Activated CD8-positive, alpha-beta T cell treated with anti-CD3 and anti-CD28 coated beads for 36 hours (primary cell): Measurements from ENCODE around the gene SCAF4. TPM values are rescaled to one million over a fixed set of nuclear protein-coding genes. Genes with fewer than 3 reads are reported as not detected.

ENCODE experiments used
- ATAC-seq: fragments of 200-7000 bp; cut with Tn5 transposase; one replicate; pipeline ENCODE4 v1.10.0; 2021; ENCODE audit warnings: mild to moderate bottlenecking, moderate library complexity
- CTCF ChIA-PET: fragments of 350-600 bp; sonication (Branson Sonifier 250); formaldehyde crosslinking; loops from one replicate; lab custom pipeline; 2021; ENCODE audit warnings: antibody characterized with exemption; lab: Charles Lee
- POLR2A ChIA-PET: fragments of 350-600 bp; sonication (Branson Sonifier 250); formaldehyde crosslinking; loops from one replicate; lab custom pipeline; 2021; ENCODE audit warnings: antibody characterized with exemption; lab: Charles Lee
- DNase-seq: peaks from one replicate; pipeline ENCODE4 v3.0.0-alpha.2; 2020
- H3K27ac Mint-ChIP-seq: one replicate; pipeline ENCODE4 v1.8.0; 2021; ENCODE audit warnings: mild to moderate bottlenecking, mixed read lengths
- H3K27me3 Mint-ChIP-seq: one replicate; pipeline ENCODE4 v1.8.0; 2021; ENCODE audit warnings: mixed read lengths
- H3K36me3 Mint-ChIP-seq: one replicate; pipeline ENCODE4 v1.8.0; 2021; ENCODE audit warnings: low read depth, mixed read lengths
- H3K4me1 Mint-ChIP-seq: one replicate; pipeline ENCODE4 v1.8.0; 2021; ENCODE audit warnings: low read depth, mixed read lengths
- H3K4me3 Mint-ChIP-seq: one replicate; pipeline ENCODE4 v1.8.0; 2021; ENCODE audit warnings: mild to moderate bottlenecking, moderate library complexity, mixed read lengths
- H3K9me3 Mint-ChIP-seq: one replicate; pipeline ENCODE4 v1.8.0; 2021; ENCODE audit warnings: mixed read lengths
- intact Hi-C: fragments of 100-400 bp; cut with micrococcal nuclease; formaldehyde crosslinking; loops from one replicate; pipeline ENCODE4 v1.10.0; 2022
- total RNA-seq, 2 experiments: library from RNA; stranded (reverse); gene quantifications; one replicate each; pipeline ENCODE4 v1.2.3, GENCODE V29; 2021
- TF ChIP-seq, protein P1 (sequence below): fragments of 200-600 bp; IDR thresholded peaks from one replicate; pipeline ENCODE4 v1.8.0; 2022; ENCODE audit warnings: antibody characterized with exemption, mild to moderate bottlenecking

The SCAF4 gene
- total RNA-seq, 2 experiments from 2014 or later, result 48.6 to 49.3 TPM

DNA sequence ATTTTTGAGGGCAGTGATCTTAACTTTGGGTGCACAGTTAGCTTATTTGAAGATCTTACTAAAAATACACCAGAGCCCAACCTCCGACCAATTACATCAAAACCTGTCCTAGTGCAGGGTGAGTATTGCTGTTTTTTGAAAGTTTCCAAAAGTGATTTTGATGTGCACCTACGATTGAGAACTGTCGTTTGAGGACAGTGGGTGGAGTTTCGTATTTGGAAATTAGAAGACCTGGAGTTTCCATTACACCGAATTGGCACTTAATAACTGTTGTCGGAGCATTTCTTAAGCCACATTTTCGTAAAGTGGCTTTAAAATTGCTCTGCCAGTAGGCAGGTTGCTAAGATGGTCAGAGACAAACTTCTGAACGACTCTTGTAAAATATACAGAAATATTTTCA lies 71.3 kb downstream of the SCAF4 start:
- intact Hi-C loops, result no loop called here
- peak overlapping the region; percentile 97 for H3K4me3 Mint-ChIP-seq
- ChIA-PET POLR2A (interaction anchor here (0.7 to 1.2 kb wide), 6 partner anchors 8 to 102 kb away, joined by 3 to 6 read pairs (median 3); no protein-coding TSS in a partner anchor), CTCF (no interaction called here)
- H3K27me3 Mint-ChIP-seq, result no peaks in the 10 kb centered on the region
- no peak for ATAC-seq
- H3K36me3 Mint-ChIP-seq, result peaks cover 47% of the 10 kb centered on the region
- no peak for DNase-seq
- peaks cover 65% of the 10 kb centered on the region for H3K4me1 Mint-ChIP-seq
- peaks cover 2% of the 10 kb centered on the region for H3K9me3 Mint-ChIP-seq
- peak overlapping the region; percentile 95 for H3K27ac Mint-ChIP-seq
- TF ChIP-seq, protein P1, sequence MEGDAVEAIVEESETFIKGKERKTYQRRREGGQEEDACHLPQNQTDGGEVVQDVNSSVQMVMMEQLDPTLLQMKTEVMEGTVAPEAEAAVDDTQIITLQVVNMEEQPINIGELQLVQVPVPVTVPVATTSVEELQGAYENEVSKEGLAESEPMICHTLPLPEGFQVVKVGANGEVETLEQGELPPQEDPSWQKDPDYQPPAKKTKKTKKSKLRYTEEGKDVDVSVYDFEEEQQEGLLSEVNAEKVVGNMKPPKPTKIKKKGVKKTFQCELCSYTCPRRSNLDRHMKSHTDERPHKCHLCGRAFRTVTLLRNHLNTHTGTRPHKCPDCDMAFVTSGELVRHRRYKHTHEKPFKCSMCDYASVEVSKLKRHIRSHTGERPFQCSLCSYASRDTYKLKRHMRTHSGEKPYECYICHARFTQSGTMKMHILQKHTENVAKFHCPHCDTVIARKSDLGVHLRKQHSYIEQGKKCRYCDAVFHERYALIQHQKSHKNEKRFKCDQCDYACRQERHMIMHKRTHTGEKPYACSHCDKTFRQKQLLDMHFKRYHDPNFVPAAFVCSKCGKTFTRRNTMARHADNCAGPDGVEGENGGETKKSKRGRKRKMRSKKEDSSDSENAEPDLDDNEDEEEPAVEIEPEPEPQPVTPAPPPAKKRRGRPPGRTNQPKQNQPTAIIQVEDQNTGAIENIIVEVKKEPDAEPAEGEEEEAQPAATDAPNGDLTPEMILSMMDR, result no peak

DNA sequence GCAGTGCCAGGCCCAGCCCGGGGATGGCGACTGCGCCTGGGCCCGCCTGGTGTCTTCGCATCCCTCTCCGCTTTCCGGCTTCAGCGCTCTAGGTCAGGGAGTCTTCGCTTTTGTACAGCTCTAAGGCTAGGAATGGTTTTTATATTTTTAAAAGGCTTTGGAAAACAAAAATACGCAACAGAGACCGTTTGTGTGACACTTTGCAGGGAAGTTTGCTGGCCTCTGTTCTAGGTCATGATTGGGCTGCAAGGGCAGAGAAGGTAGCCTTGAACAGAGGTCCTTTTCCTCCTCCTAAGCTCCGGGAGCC lies 71.7 kb downstream of the SCAF4 start:
- intact Hi-C loops, result no loop called here

DNA sequence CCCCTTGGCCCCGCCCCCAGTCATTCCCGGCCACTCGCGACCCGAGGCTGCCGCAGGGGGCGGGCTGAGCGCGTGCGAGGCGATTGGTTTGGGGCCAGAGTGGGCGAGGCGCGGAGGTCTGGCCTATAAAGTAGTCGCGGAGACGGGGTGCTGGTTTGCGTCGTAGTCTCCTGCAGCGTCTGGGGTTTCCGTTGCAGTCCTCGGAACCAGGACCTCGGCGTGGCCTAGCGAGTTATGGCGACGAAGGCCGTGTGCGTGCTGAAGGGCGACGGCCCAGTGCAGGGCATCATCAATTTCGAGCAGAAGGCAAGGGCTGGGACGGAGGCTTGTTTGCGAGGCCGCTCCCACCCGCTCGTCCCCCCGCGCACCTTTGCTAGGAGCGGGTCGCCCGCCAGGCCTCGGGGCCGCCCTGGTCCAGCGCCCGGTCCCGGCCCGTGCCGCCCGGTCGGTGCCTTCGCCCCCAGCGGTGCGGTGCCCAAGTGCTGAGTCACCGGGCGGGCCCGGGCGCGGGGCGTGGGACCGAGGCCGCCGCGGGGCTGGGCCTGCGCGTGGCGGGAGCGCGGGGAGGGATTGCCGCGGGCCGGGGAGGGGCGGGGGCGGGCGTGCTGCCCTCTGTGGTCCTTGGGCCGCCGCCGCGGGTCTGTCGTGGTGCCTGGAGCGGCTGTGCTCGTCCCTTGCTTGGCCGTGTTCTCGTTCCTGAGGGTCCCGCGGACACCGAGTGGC lies 72.2 kb downstream of the SCAF4 start, which contains the start of gene SOD1:
SOD1 (plus strand) TSS at position 158 of the 723 bp plus-strand sequence; CDS start at position 235, 77 bp downstream.
- Mint-ChIP-seq H3K27me3 (no peaks in the 10 kb centered on the region), H3K27ac (peak within 1 kb of the TSS; percentile 99), H3K4me3 (peak within 1 kb of the TSS; percentile 97), H3K4me1 (peaks cover 66% of the 10 kb centered on the region), H3K9me3 (peaks cover 2% of the 10 kb centered on the region), H3K36me3 (peaks cover 41% of the 10 kb centered on the region)
- ChIA-PET CTCF (no interaction called here), POLR2A (interaction anchor here (0.8 to 1.2 kb wide), 5 partner anchors 9 to 101 kb away, joined by 3 to 6 read pairs (median 3); no protein-coding TSS in a partner anchor)
- TF ChIP-seq, protein P1, result no peak
- peak; percentile 94 for ATAC-seq
- intact Hi-C loops, result loop anchor here (5.0 kb wide), 1 partner anchor 73 kb away; the partner anchor contains the start of gene SCAF4
- DNase-seq, result peak; percentile 96

More for the DNA sequence above, 71.7 kb downstream of the SCAF4 start:
- H3K9me3 Mint-ChIP-seq, result peaks cover 2% of the 10 kb centered on the region
- POLR2A ChIA-PET, result interaction anchor here (0.7 to 1.2 kb wide), 6 partner anchors 9 to 102 kb away, joined by 3 to 6 read pairs (median 3); no protein-coding TSS in a partner anchor
- peak overlapping the region; percentile 95 for H3K27ac Mint-ChIP-seq
- peaks cover 65% of the 10 kb centered on the region for H3K4me1 Mint-ChIP-seq
- ATAC-seq, result peak; percentile 8
- no peak for DNase-seq
- peaks cover 43% of the 10 kb centered on the region for H3K36me3 Mint-ChIP-seq
- no peaks in the 10 kb centered on the region for H3K27me3 Mint-ChIP-seq
- TF ChIP-seq, protein P1, result no peak
- H3K4me3 Mint-ChIP-seq, result peak overlapping the region; percentile 97
- CTCF ChIA-PET, result no interaction called here

DNA sequence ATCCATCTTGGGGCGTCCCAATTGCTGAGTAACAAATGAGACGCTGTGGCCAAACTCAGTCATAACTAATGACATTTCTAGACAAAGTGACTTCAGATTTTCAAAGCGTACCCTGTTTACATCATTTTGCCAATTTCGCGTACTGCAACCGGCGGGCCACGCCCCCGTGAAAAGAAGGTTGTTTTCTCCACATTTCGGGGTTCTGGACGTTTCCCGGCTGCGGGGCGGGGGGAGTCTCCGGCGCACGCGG lies 72.7 kb downstream of the SCAF4 start:
- intact Hi-C loops, result loop anchor here (5.0 kb wide), 1 partner anchor 73 kb away; the partner anchor contains the start of gene SCAF4
- DNase-seq (no peak), ATAC-seq (peak; percentile 52)
- peak overlapping the region; percentile 99 for H3K27ac Mint-ChIP-seq
- TF ChIP-seq, protein P1, result no peak
- POLR2A ChIA-PET, result no interaction called here
- H3K36me3 Mint-ChIP-seq, result peaks cover 38% of the 10 kb centered on the region
- H3K4me1 Mint-ChIP-seq, result peaks cover 65% of the 10 kb centered on the region
- CTCF ChIA-PET, result no interaction called here
- no peaks in the 10 kb centered on the region for H3K27me3 Mint-ChIP-seq
- peaks cover 2% of the 10 kb centered on the region for H3K9me3 Mint-ChIP-seq
- peak overlapping the region; percentile 97 for H3K4me3 Mint-ChIP-seq

DNA sequence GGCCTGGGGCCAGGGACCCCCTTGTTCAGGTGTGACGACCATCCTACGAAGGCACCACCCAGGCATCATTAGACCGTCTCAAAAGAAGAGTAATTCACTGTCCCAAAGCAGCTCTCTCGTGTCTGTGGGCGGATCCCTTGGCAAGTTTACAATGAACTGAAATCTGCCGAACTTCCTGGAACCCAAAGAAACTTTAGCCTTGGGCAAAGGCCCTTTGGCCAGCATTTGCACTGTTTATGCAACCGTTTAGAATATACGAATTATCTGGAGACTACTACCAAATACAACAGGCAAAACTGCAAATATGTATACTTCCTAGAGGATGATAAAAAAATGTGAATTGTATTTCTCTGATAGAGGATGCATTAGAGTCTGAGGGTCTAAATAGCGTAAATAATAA lies 73.9 kb downstream of the SCAF4 start:
- intact Hi-C loops, result loop anchor here (5.0 kb wide), 1 partner anchor 74 kb away; the partner anchor contains the start of gene SCAF4
- no peak for DNase-seq
- no peaks in the 10 kb centered on the region for H3K27me3 Mint-ChIP-seq
- TF ChIP-seq, protein P1, result no peak
- peaks cover 2% of the 10 kb centered on the region for H3K9me3 Mint-ChIP-seq
- no peak overlapping the region for H3K27ac Mint-ChIP-seq
- H3K36me3 Mint-ChIP-seq, result peaks cover 29% of the 10 kb centered on the region
- POLR2A ChIA-PET, result no interaction called here
- CTCF ChIA-PET, result no interaction called here
- peaks cover 55% of the 10 kb centered on the region for H3K4me1 Mint-ChIP-seq
- no peak for ATAC-seq
- no peak overlapping the region for H3K4me3 Mint-ChIP-seq
